SK-N-SH treated with all-trans-retinoic acid at 6 μM for 48 hours (cell line): ENCODE measurements around the gene BATF2.

Source experiments
- ARNTL ChIP-seq: fragments of 450-650 bp; formaldehyde crosslinking; IDR thresholded peaks from 2 replicates; pipeline ENCODE4 v1.5.0; 2020; ENCODE audit warnings: low read depth, mild to moderate bottlenecking, moderate library complexity, borderline replicate concordance
- ZNF565 ChIP-seq: fragments of 450-650 bp; formaldehyde crosslinking; conservative IDR thresholded peaks from 2 replicates; pipeline ENCODE4 v1.5.0; 2020; ENCODE audit warnings: low read depth, mild to moderate bottlenecking, moderate library complexity

GRCh38 chr11:65036931-65037330, 40.2 kb upstream of the BATF2 start:
- TF ChIP-seq ARNTL (CRISPR knock-in tag) = no peak
- no peak for TF ChIP-seq ZNF565
